ENCODE measurements around the gene VAT1L.

GRCh38 chr16:77789085-77790008 is 983 bp downstream of the VAT1L start:
- TF ChIP-seq CTCF (IDR thresholded peaks at IDR 0.05 in 8 of 11, conservative IDR thresholded peaks at IDR 0.05 in 3 of 11) (no peak), POLR2AphosphoS5 (IDR thresholded peaks at IDR 0.05) (no peak)

Data from spleen (tissue), 7 donors.